Raji (cell line): Measurements from ENCODE around the gene SLC6A1.

Experiments
- POLR2A ChIP-seq: IDR thresholded peaks from 2 replicates; pipeline ENCODE4 v1.6.1; 2011; ENCODE audit warnings: low read depth, low read length, control low read depth; ENCODE audit not compliant: insufficient read depth

Gene SLC6A1

GRCh38 chr3:10980312-10980711 lies 12.2 kb upstream of the SLC6A1 start:
- no peak for TF ChIP-seq POLR2A

- TF ChIP-seq POLR2A, result no peak
These were observed 11.5 kb upstream of the SLC6A1 start for GRCh38 chr3:10981031-10981430.

GRCh38 chr3:10981961-10982360 lies 10.6 kb upstream of the SLC6A1 start:
- TF ChIP-seq POLR2A, result no peak

GRCh38 chr3:10982782-10983181 lies 9.8 kb upstream of the SLC6A1 start:
- no peak for TF ChIP-seq POLR2A

- no peak for TF ChIP-seq POLR2A
These were observed 9.2 kb upstream of the SLC6A1 start for GRCh38 chr3:10983219-10983916.

GRCh38 chr3:10984371-10984896 lies 8.1 kb upstream of the SLC6A1 start:
- no peak for TF ChIP-seq POLR2A

- no peak for TF ChIP-seq POLR2A
These were observed 7.4 kb upstream of the SLC6A1 start for GRCh38 chr3:10985181-10985580.

GRCh38 chr3:10986592-10986991 lies 6.0 kb upstream of the SLC6A1 start:
- TF ChIP-seq POLR2A, result no peak

GRCh38 chr3:10988001-10988665 lies 4.4 kb upstream of the SLC6A1 start:
- no peak for TF ChIP-seq POLR2A

- no peak for TF ChIP-seq POLR2A
These were observed 3.5 kb upstream of the SLC6A1 start for GRCh38 chr3:10988991-10989484.

- TF ChIP-seq POLR2A, result no peak
These were observed 588 bp downstream of the SLC6A1 start for GRCh38 chr3:10992943-10993728.

- no peak for TF ChIP-seq POLR2A
These were observed 1.1 kb downstream of the SLC6A1 start for GRCh38 chr3:10993729-10994065.

GRCh38 chr3:10994306-10994705 lies 1.8 kb downstream of the SLC6A1 start:
- no peak for TF ChIP-seq POLR2A

GRCh38 chr3:10995871-10996270 lies 3.3 kb downstream of the SLC6A1 start:
- TF ChIP-seq POLR2A, result no peak

- no peak for TF ChIP-seq POLR2A
These were observed 3.9 kb downstream of the SLC6A1 start for GRCh38 chr3:10996345-10997013.
